Fibroblast of skin of scalp (primary cell): ENCODE results near the gene SLC2A3.
"Not testable (repeated sequence)": the region's sequence is repeated elsewhere in the genome, so short reads cannot be mapped to it uniquely, and the experiment has no call there.

ENCODE experiments used
- DNase-seq: peaks from one replicate; pipeline ENCODE4 v3.0.0-alpha.2; 2013

SLC2A3 gene

GRCh38 chr12:7950230-7950943 is 14.4 kb upstream of the SLC2A3 start:
- not testable (repeated sequence) for DNase-seq

GRCh38 chr12:7948589-7949260 is 12.7 kb upstream of the SLC2A3 start:
- no peak for DNase-seq

- DNase-seq: no peak
Measured at GRCh38 chr12:7947011-7947410, 11.0 kb upstream of the SLC2A3 start.

GRCh38 chr12:7944760-7945159 is 8.8 kb upstream of the SLC2A3 start:
- not testable (repeated sequence) for DNase-seq

- DNase-seq: no peak
Measured at GRCh38 chr12:7940906-7941305, 4.9 kb upstream of the SLC2A3 start.

GRCh38 chr12:7937833-7938506 is 2.0 kb upstream of the SLC2A3 start:
- peak; percentile 36 for DNase-seq

- DNase-seq: no peak
Measured at GRCh38 chr12:7934889-7935492, 996 bp downstream of the SLC2A3 start.

GRCh38 chr12:7934091-7934888 is 1.7 kb downstream of the SLC2A3 start:
- no peak for DNase-seq

- DNase-seq: peak; percentile 96
Measured at GRCh38 chr12:7933255-7933726, 2.7 kb downstream of the SLC2A3 start.

- not testable (repeated sequence) for DNase-seq
Measured at GRCh38 chr12:7932599-7933240, 3.3 kb downstream of the SLC2A3 start.

- no peak for DNase-seq
Measured at GRCh38 chr12:7929083-7929792, 6.7 kb downstream of the SLC2A3 start.

- no peak for DNase-seq
Measured at GRCh38 chr12:7927470-7927869, 8.5 kb downstream of the SLC2A3 start.

- not testable (repeated sequence) for DNase-seq
Measured at GRCh38 chr12:7926068-7926666, 9.8 kb downstream of the SLC2A3 start.

- DNase-seq: no peak
Measured at GRCh38 chr12:7923241-7924236, 12.4 kb downstream of the SLC2A3 start.

GRCh38 chr12:7921181-7921580 is 14.8 kb downstream of the SLC2A3 start:
- DNase-seq: not testable (repeated sequence)

GRCh38 chr12:7918268-7918590 is 17.8 kb downstream of the SLC2A3 start:
- not testable (repeated sequence) for DNase-seq

- DNase-seq: no peak
Measured at GRCh38 chr12:7917392-7918267, 18.4 kb downstream of the SLC2A3 start.

- DNase-seq: no peak
Measured at GRCh38 chr12:7916936-7917335, 19.1 kb downstream of the SLC2A3 start.
